ENCODE results near the gene SACM1L.

Gene SACM1L

DNA sequence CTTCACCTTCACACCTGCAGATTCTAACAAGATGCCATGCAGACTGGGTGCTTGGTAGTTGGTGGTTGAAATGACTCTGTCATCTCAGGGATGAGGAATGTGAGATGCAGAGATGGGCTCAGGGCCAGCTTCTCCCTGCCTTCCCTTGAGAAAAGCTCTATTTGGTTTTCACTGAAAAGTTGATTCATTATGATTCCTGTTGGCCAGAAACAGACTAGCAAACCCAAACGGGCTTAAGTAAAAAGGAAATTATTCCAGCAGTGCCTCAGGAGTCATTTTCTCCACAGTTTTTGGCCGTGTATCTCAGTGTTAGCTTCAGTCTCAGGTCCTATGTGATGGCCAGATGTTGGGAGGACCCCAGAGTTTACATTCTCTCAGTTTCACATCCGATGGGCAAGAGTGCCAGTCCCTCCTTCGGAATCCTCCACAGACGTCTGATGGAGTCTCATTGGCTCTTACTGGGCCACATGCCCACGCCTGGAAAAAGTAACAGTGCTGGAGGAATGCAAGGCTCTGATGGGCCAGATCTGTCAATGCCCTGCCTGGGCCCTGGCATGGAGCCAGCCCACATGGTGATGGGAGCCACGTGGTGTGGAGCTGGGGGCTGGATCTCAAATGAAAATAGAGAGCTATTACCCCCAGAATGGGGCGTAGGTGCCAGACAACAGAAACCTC is 22.3 kb upstream of the SACM1L start:
- TF ChIP-seq, protein P1, sequence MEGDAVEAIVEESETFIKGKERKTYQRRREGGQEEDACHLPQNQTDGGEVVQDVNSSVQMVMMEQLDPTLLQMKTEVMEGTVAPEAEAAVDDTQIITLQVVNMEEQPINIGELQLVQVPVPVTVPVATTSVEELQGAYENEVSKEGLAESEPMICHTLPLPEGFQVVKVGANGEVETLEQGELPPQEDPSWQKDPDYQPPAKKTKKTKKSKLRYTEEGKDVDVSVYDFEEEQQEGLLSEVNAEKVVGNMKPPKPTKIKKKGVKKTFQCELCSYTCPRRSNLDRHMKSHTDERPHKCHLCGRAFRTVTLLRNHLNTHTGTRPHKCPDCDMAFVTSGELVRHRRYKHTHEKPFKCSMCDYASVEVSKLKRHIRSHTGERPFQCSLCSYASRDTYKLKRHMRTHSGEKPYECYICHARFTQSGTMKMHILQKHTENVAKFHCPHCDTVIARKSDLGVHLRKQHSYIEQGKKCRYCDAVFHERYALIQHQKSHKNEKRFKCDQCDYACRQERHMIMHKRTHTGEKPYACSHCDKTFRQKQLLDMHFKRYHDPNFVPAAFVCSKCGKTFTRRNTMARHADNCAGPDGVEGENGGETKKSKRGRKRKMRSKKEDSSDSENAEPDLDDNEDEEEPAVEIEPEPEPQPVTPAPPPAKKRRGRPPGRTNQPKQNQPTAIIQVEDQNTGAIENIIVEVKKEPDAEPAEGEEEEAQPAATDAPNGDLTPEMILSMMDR (IDR thresholded peaks at IDR 0.05; ENCODE audit: low read depth, low read length, missing control alignments), result no peak
- no peak for DNase-seq (ENCODE audit: low read depth)
- no peak overlapping the region for H3K4me3 ChIP-seq (ENCODE audit: low read depth, low read length)
- in situ Hi-C loops (cut with HindIII; ENCODE audit: low sequenced_read_pairs), result loop anchor here (5.0 to 25.0 kb wide), 2 partner anchors 450 to 630 kb away; partner anchors contain the start of gene CLEC3B

DNA sequence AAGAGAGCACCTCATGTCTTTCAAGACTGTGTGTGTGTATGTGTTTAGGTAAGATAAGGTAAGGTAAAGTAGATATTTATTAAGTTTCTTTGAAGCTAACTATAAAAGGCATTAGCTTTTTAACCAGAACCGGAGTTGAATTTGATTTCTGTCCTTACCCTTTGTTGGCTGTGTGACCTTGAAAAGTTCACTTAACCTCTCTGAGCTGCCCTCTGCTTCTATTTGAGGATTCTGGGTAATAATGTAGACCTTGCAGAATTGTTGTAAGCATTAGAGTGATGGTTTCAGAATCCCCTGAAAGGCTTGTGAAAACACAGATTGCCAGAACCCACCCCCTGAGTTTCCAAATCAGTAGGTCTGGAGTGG is 21.6 kb upstream of the SACM1L start:
- in situ Hi-C loops (cut with HindIII; ENCODE audit: low sequenced_read_pairs), result loop anchor here (5.0 to 25.0 kb wide), 2 partner anchors 450 to 630 kb away; partner anchors contain the start of gene CLEC3B
- no peak overlapping the region for H3K4me3 ChIP-seq (ENCODE audit: low read depth, low read length)
- DNase-seq (ENCODE audit: low read depth), result no peak
- TF ChIP-seq, protein P1 (IDR thresholded peaks at IDR 0.05; ENCODE audit: low read depth, low read length, missing control alignments), result no peak

DNA sequence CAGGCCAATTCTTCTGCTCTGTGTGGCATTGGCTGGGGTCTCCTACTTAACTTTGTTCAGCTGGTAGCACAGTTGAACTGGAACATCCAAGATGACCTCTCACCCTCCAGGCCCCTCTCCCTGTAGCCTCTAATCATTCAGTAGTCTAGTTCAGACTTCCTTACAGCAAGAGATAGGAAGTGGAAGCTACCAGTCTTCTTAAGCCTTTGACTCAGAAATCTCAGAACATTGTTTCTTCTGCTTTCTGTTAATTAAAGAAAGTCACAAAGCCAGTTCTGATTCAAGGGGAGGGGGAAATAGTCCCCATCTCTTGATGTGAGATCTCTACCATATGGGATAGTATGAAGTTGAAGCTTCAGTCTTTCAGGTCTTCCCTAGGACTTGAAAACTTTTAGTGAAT is 18.8 kb upstream of the SACM1L start:
- no peak overlapping the region for H3K4me3 ChIP-seq (ENCODE audit: low read depth, low read length)
- in situ Hi-C loops (cut with HindIII; ENCODE audit: low sequenced_read_pairs), result loop anchor here (25.0 kb wide), 1 partner anchor 633 kb away; the partner anchor contains the start of gene CLEC3B

DNA sequence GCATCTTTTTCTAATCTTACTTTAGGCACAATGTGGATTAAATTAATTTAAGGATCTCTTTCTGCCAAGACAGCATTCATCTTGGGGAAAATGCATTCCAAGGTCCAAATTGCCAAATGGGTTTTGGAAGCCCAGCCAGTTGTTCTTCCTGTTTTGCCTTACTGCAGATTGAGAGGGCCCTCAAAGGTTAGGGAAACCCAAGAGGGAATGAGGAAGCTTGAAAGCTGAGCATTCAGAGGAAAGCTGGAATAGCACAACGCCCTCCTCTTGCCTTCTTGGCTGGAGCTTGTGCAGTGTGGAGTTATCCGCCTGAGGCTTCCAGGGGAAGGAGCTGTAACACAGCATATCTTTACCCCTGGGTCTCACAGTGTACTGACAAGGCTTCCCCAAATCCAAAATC is 18.2 kb upstream of the SACM1L start:
- in situ Hi-C loops (cut with HindIII; ENCODE audit: low sequenced_read_pairs), result loop anchor here (25.0 kb wide), 1 partner anchor 634 kb away; the partner anchor contains the start of gene CLEC3B
- DNase-seq (ENCODE audit: low read depth), result no peak
- H3K4me3 ChIP-seq (ENCODE audit: low read depth, low read length), result no peak overlapping the region
- TF ChIP-seq, protein P1 (IDR thresholded peaks at IDR 0.05; ENCODE audit: low read depth, low read length, missing control alignments), result no peak

More for the DNA sequence above, 18.8 kb upstream of the SACM1L start:
- no peak for DNase-seq (ENCODE audit: low read depth)
- TF ChIP-seq, protein P1 (IDR thresholded peaks at IDR 0.05; ENCODE audit: low read depth, low read length, missing control alignments), result no peak

DNA sequence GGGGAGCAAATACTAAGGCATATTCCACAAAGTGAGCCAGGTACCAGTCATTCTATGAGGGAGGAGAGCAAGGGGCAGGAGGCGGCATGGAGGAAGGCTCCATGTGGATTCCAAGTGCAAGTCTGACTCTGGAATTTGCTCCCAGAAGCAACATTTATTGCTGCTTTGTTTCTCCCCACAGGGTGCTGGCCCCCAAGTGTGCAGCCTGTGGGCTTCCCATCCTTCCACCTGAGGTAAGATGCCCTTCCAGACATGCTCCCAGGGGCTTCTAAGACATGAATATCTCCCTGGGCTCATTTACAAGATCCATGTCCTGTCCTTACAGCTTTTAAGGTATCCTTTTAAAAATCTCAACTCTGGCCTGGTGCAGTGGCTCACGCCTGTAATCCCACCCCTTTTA is 15.9 kb upstream of the SACM1L start:
- H3K4me3 ChIP-seq (ENCODE audit: low read depth, low read length), result no peak overlapping the region
- TF ChIP-seq, protein P1 (IDR thresholded peaks at IDR 0.05; ENCODE audit: low read depth, low read length, missing control alignments), result no peak
- in situ Hi-C loops (cut with HindIII; ENCODE audit: low sequenced_read_pairs), result loop anchor here (25.0 kb wide), 1 partner anchor 636 kb away; the partner anchor contains the start of gene CLEC3B
- DNase-seq (ENCODE audit: low read depth), result no peak

DNA sequence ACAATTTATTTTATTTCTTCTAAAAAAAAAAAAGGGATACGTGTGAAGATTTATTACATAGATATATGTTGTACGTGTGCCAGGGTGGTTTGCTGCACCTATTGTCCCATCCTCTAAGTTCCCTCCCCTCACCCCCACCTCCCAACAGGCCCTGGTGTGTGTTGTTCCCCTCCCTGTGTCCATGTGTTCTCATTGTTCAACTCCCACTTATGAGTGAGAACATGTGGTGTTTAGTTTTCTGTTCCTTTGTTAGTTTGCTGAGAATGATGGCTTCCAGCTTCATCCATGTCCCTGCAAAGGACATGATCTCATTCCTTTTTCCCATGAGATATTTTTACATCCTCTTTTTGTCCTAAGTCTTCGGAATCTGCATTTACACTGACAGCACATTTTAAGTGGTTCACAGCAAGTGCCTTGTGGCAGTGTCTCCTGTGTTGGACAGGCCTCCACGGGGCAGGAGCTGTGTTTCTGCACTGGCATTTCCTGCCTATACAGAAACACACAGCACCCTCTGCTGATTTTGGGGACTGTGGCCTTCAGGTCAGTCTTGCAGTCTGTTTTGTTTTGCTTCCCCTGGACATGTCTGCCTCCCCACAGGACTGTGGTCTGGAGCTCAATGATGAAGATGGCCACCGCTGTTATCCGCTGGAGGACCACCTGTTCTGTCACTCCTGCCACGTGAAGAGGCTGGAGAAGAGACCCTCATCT is 12.7 kb upstream of the SACM1L start:
- no peak for DNase-seq (ENCODE audit: low read depth)
- no peak overlapping the region for H3K4me3 ChIP-seq (ENCODE audit: low read depth, low read length)
- in situ Hi-C loops (cut with HindIII; ENCODE audit: low sequenced_read_pairs), result no loop called here
- TF ChIP-seq, protein P1 (IDR thresholded peaks at IDR 0.05; ENCODE audit: low read depth, low read length, missing control alignments), result no peak
